GM12892 (cell line): ENCODE data around the gene PSD2.
A peak's percentile ranks its signal among the peaks of the same experiment; 100 is the strongest.

Experiments used
- DNase-seq: peaks from one replicate; pipeline ENCODE4 v3.0.0; 2011; ENCODE audit not compliant: insufficient read length
- FAIRE-seq: peaks from 2 replicates; lab custom pipeline; 2011; peaks lifted over from hg19 to GRCh38; lab: Jason Lieb, UNC
- POLR2A ChIP-seq: IDR thresholded peaks from 2 replicates; pipeline ENCODE4 v1.6.1; 2011; ENCODE audit warnings: low read depth, low read length, control low read depth
- POLR2AphosphoS5 ChIP-seq: IDR thresholded peaks from 2 replicates; pipeline ENCODE4 v1.6.1; 2011; ENCODE audit warnings: low read depth, low read length, control low read depth
- TAF1 ChIP-seq: IDR thresholded peaks from 2 replicates; pipeline ENCODE4 v1.6.1; 2011; ENCODE audit warnings: low read depth, mild to moderate bottlenecking, control low read depth, low read length, borderline replicate concordance

PSD2 gene

GRCh38 chr5:139869042-139869790 lies 73.6 kb downstream of the PSD2 start:
- no peak for DNase-seq
- no peak for FAIRE-seq
- TF ChIP-seq POLR2AphosphoS5 (no peak), POLR2A (no peak), TAF1 (no peak)

GRCh38 chr5:139870677-139871076 lies 75.1 kb downstream of the PSD2 start:
- no peak for FAIRE-seq
- DNase-seq, result no peak
- no peak for TF ChIP-seq POLR2AphosphoS5
- TF ChIP-seq POLR2A, result no peak
- no peak for TF ChIP-seq TAF1

GRCh38 chr5:139871614-139872013 lies 76.0 kb downstream of the PSD2 start:
- no peak for TF ChIP-seq POLR2A
- TF ChIP-seq POLR2AphosphoS5, result no peak
- TF ChIP-seq TAF1, result no peak
- FAIRE-seq (no peak), DNase-seq (no peak)

- DNase-seq (no peak), FAIRE-seq (no peak)
- TF ChIP-seq TAF1 (no peak), POLR2AphosphoS5 (no peak), POLR2A (no peak)
These were observed 76.6 kb downstream of the PSD2 start for GRCh38 chr5:139872052-139872766.

- peak; percentile 9 for FAIRE-seq
- TF ChIP-seq POLR2A, result no peak
- no peak for TF ChIP-seq TAF1
- no peak for TF ChIP-seq POLR2AphosphoS5
These were observed 77.5 kb downstream of the PSD2 start for GRCh38 chr5:139872851-139873794.

GRCh38 chr5:139875957-139876356 lies 80.3 kb downstream of the PSD2 start:
- TF ChIP-seq POLR2AphosphoS5 (no peak), POLR2A (no peak), TAF1 (no peak)
- no peak for DNase-seq
- no peak for FAIRE-seq

More at GRCh38 chr5:139872851-139873794, 77.5 kb downstream of the PSD2 start:
- no peak for DNase-seq

GRCh38 chr5:139877129-139877597 lies 81.6 kb downstream of the PSD2 start:
- DNase-seq (no peak), FAIRE-seq (no peak)
- no peak for TF ChIP-seq POLR2AphosphoS5
- TF ChIP-seq TAF1, result no peak
- TF ChIP-seq POLR2A, result no peak

- no peak for DNase-seq
- FAIRE-seq, result peak; percentile 14
- no peak for TF ChIP-seq POLR2A
- TF ChIP-seq TAF1, result no peak
- no peak for TF ChIP-seq POLR2AphosphoS5
These were observed 82.5 kb downstream of the PSD2 start for GRCh38 chr5:139878093-139878492.

GRCh38 chr5:139880416-139881142 lies 85.0 kb downstream of the PSD2 start:
- TF ChIP-seq TAF1 (no peak), POLR2A (no peak), POLR2AphosphoS5 (no peak)
- FAIRE-seq, result no peak
- DNase-seq, result no peak

- FAIRE-seq (no peak), DNase-seq (no peak)
- TF ChIP-seq TAF1 (no peak), POLR2A (no peak), POLR2AphosphoS5 (no peak)
These were observed 85.6 kb downstream of the PSD2 start for GRCh38 chr5:139881143-139881733.
